Fibroblast of lung (primary cell): Measurements from ENCODE around the gene GNG13. TPM values are rescaled to one million over a fixed set of nuclear protein-coding genes. Genes with fewer than 3 reads are reported as not detected.

Experiments
- DNase-seq, 2 donors: peaks; one replicate each; pipeline versions ENCODE4 v3.0.0 to v3.0.0-alpha.2; 2010; ENCODE audit warnings: low read depth in 2 of 2
- H2AFZ ChIP-seq: 2 replicates; pipeline ENCODE4 v1.5.1; 2012; ENCODE audit warnings: low read length, control low read depth, inconsistent platforms
- H3K27ac ChIP-seq: 2 replicates; pipeline ENCODE4 v1.5.1; 2011; ENCODE audit warnings: low read length, control low read depth; ENCODE audit not compliant: insufficient read depth
- H3K27me3 ChIP-seq: 2 replicates; pipeline ENCODE4 v1.5.1; 2011; ENCODE audit warnings: mild to moderate bottlenecking, low read length; ENCODE audit not compliant: control insufficient read depth, insufficient read depth
- H3K36me3 ChIP-seq: 2 replicates; pipeline ENCODE4 v1.5.1; 2011; ENCODE audit warnings: low read length; ENCODE audit not compliant: control insufficient read depth, insufficient read depth
- H3K4me1 ChIP-seq: 2 replicates; pipeline ENCODE4 v1.5.1; 2011; ENCODE audit warnings: low read length; ENCODE audit not compliant: control insufficient read depth, insufficient read depth; ENCODE audit errors: extremely low read depth
- H3K4me2 ChIP-seq: 2 replicates; pipeline ENCODE4 v1.5.1; 2011; ENCODE audit warnings: low read length, control low read depth; ENCODE audit not compliant: insufficient read depth; ENCODE audit errors: extremely low read depth
- H3K4me3 ChIP-seq, 4 experiments: fragments of 200-600 bp in 1 of 4; sonication (generic) in 1 of 4; replicated peaks in 1 of 4; 2 replicates each; pipeline ENCODE4 v1.5.1; 2011 to 2016; ENCODE audit warnings: low read length in 4 of 4, low read depth in 3 of 4, mild to moderate bottlenecking in 3 of 4, control low read depth in 2 of 4, inconsistent platforms in 1 of 4, mixed read lengths in 1 of 4; ENCODE audit not compliant: insufficient read depth in 1 of 4; ENCODE audit errors: control extremely low read depth in 1 of 4
- H3K79me2 ChIP-seq: 2 replicates; pipeline ENCODE4 v1.5.1; 2012; ENCODE audit warnings: mild to moderate bottlenecking, low read length, inconsistent platforms; ENCODE audit not compliant: control insufficient read depth, insufficient read depth
- H3K9ac ChIP-seq: 2 replicates; pipeline ENCODE4 v1.5.1; 2011; ENCODE audit warnings: mild to moderate bottlenecking, low read length, control low read depth; ENCODE audit not compliant: insufficient read depth
- H3K9me3 ChIP-seq: 2 replicates; pipeline ENCODE4 v1.5.1; 2012; ENCODE audit warnings: low read depth, low read length; ENCODE audit not compliant: control insufficient read depth, insufficient read depth
- H4K20me1 ChIP-seq: 2 replicates; pipeline ENCODE4 v1.5.1; 2011; ENCODE audit warnings: low read length; ENCODE audit not compliant: control insufficient read depth, insufficient read depth; ENCODE audit errors: extremely low read depth
- CTCF ChIP-seq, 2 donors: IDR thresholded peaks in 1 of 2; conservative IDR thresholded peaks in 1 of 2; 1 replicate in 1 of 2; 2 replicates in 1 of 2; pipeline ENCODE4 v1.5.1; 2011 to 2012; ENCODE audit warnings: low read length in 2 of 2, control low read depth in 1 of 2, inconsistent platforms in 1 of 2, low read depth in 1 of 2, mild to moderate bottlenecking in 1 of 2
- EZH2 ChIP-seq: IDR thresholded peaks from 2 replicates; pipeline ENCODE4 v1.5.1; 2012; ENCODE audit warnings: low read length, control low read depth, mild to moderate bottlenecking; ENCODE audit errors: missing control alignments
- polyA plus RNA-seq, 2 donors: library from polyadenylated mRNA; depleted of rRNA in 1 of 2; stranded (reverse) in 1 of 2; unstranded in 1 of 2; fragments of >200 nt; gene quantifications; 2 replicates each; pipeline ENCODE4 v1.2.1, GENCODE V29; 2011 to 2012; ENCODE audit warnings: missing spikeins in 1 of 2
- total RNA-seq: library from RNA; depleted of rRNA; stranded (reverse); fragments of >200 nt; gene quantifications from 2 replicates; pipeline ENCODE4 v1.2.1, GENCODE V29; 2014

Gene GNG13
- total and polyA plus RNA-seq, 2 donors (not counting 1 experiment from before 2014, with no cell fraction given), result not detected

GRCh38 chr16:847681-848445, 47.3 kb upstream of the GNG13 start:
- Histone ChIP-seq H3K4me2 (no peak overlapping the region), H2AFZ (no peak overlapping the region), H3K9me3 (no peaks in the 10 kb centered on the region), H3K79me2 (no peaks in the 10 kb centered on the region), H3K27ac (no peak overlapping the region), H3K36me3 (no peaks in the 10 kb centered on the region), H4K20me1 (no peaks in the 10 kb centered on the region), H3K4me3 (no peak overlapping the region), H3K9ac (no peak overlapping the region), H3K27me3 (no peaks in the 10 kb centered on the region), H3K4me1 (no peaks in the 10 kb centered on the region)
- TF ChIP-seq EZH2 (no peak), CTCF (conservative IDR thresholded peaks at IDR 0.05 in 1 of 2, IDR thresholded peaks at IDR 0.05 in 1 of 2; ENCODE audit: low read depth in 1 of 2, low read length in 2 of 2) (no peak)
- no peak for DNase-seq

GRCh38 chr16:847151-847550, 46.6 kb upstream of the GNG13 start:
- H3K4me3 ChIP-seq, result no peak overlapping the region
- no peak overlapping the region for H3K4me2 ChIP-seq
- TF ChIP-seq CTCF (conservative IDR thresholded peaks at IDR 0.05 in 1 of 2, IDR thresholded peaks at IDR 0.05 in 1 of 2; ENCODE audit: low read depth in 1 of 2, low read length in 2 of 2) (no peak), EZH2 (no peak)
- H3K9ac ChIP-seq, result no peak overlapping the region
- no peaks in the 10 kb centered on the region for H3K27me3 ChIP-seq
- no peaks in the 10 kb centered on the region for H3K4me1 ChIP-seq
- DNase-seq, result no peak
- no peak overlapping the region for H3K27ac ChIP-seq
- H3K36me3 ChIP-seq, result no peaks in the 10 kb centered on the region
- no peaks in the 10 kb centered on the region for H3K79me2 ChIP-seq
- H2AFZ ChIP-seq, result no peak overlapping the region
- no peaks in the 10 kb centered on the region for H3K9me3 ChIP-seq
- no peaks in the 10 kb centered on the region for H4K20me1 ChIP-seq

- Histone ChIP-seq H3K79me2 (no peaks in the 10 kb centered on the region), H3K4me2 (no peak overlapping the region), H4K20me1 (no peaks in the 10 kb centered on the region), H3K27me3 (no peaks in the 10 kb centered on the region), H3K27ac (no peak overlapping the region), H3K9ac (no peak overlapping the region), H3K4me3 (no peak overlapping the region), H2AFZ (no peak overlapping the region), H3K36me3 (no peaks in the 10 kb centered on the region), H3K9me3 (no peaks in the 10 kb centered on the region), H3K4me1 (no peaks in the 10 kb centered on the region)
- DNase-seq, result no peak
- TF ChIP-seq EZH2 (no peak), CTCF (conservative IDR thresholded peaks at IDR 0.05 in 1 of 2, IDR thresholded peaks at IDR 0.05 in 1 of 2; ENCODE audit: low read depth in 1 of 2, low read length in 2 of 2) (no peak)
Measured at GRCh38 chr16:845351-845745, 44.8 kb upstream of the GNG13 start.
